Measurements from ENCODE around the gene TP53RK. TPM values are rescaled to one million over a fixed set of nuclear protein-coding genes. Genes with fewer than 3 reads are reported as not detected.

The TP53RK gene
- total RNA-seq, 1 donor: 21.0 TPM

GRCh38 chr20:46713957-46714834 lies 25.0 kb upstream of the TP53RK start:
- no peak for DNase-seq (ENCODE audit: insufficient read length, low spot score, missing footprints)
- Histone ChIP-seq H3K4me3 (ENCODE audit: insufficient read depth, low read length) (no peak overlapping the region), H3K36me3 (ENCODE audit: insufficient read depth, low read length) (peaks cover 5% of the 10 kb centered on the region), H3K4me1 (ENCODE audit: insufficient read depth, low read length) (peaks cover 24% of the 10 kb centered on the region), H3K9me3 (ENCODE audit: low read depth, low read length) (no peaks in the 10 kb centered on the region), H3K4me2 (ENCODE audit: insufficient read depth, low read length) (no peak overlapping the region), H3K79me2 (ENCODE audit: insufficient read depth, low read length) (peaks cover 37% of the 10 kb centered on the region), H3K27ac (ENCODE audit: low read depth, low read length) (no peak overlapping the region), H3K27me3 (ENCODE audit: insufficient read depth, low read length) (no peaks in the 10 kb centered on the region), H4K20me1 (ENCODE audit: insufficient read depth, low read length) (peaks cover 11% of the 10 kb centered on the region), H2AFZ (ENCODE audit: low read length) (no peak overlapping the region)
- no peak for TF ChIP-seq CTCF (IDR thresholded peaks at IDR 0.05; ENCODE audit: extremely low read depth, low read depth, low read length)

GRCh38 chr20:46712056-46712636 lies 22.9 kb upstream of the TP53RK start:
- no peak overlapping the region for H2AFZ ChIP-seq (ENCODE audit: low read length)
- H3K27me3 ChIP-seq (ENCODE audit: insufficient read depth, low read length): no peaks in the 10 kb centered on the region
- peaks cover 37% of the 10 kb centered on the region for H3K79me2 ChIP-seq (ENCODE audit: insufficient read depth, low read length)
- peaks cover 11% of the 10 kb centered on the region for H4K20me1 ChIP-seq (ENCODE audit: insufficient read depth, low read length)
- no peak for TF ChIP-seq CTCF (IDR thresholded peaks at IDR 0.05; ENCODE audit: extremely low read depth, low read depth, low read length)
- H3K4me2 ChIP-seq (ENCODE audit: insufficient read depth, low read length): no peak overlapping the region
- H3K36me3 ChIP-seq (ENCODE audit: insufficient read depth, low read length): peaks cover 3% of the 10 kb centered on the region
- no peak overlapping the region for H3K27ac ChIP-seq (ENCODE audit: low read depth, low read length)
- no peak overlapping the region for H3K4me3 ChIP-seq (ENCODE audit: insufficient read depth, low read length)
- no peak for DNase-seq (ENCODE audit: insufficient read length, low spot score, missing footprints)
- no peaks in the 10 kb centered on the region for H3K9me3 ChIP-seq (ENCODE audit: low read depth, low read length)
- peaks cover 26% of the 10 kb centered on the region for H3K4me1 ChIP-seq (ENCODE audit: insufficient read depth, low read length)

GRCh38 chr20:46710153-46710913 lies 21.1 kb upstream of the TP53RK start:
- no peak for DNase-seq (ENCODE audit: insufficient read length, low spot score, missing footprints)
- no peak for TF ChIP-seq CTCF (IDR thresholded peaks at IDR 0.05; ENCODE audit: extremely low read depth, low read depth, low read length)

More at GRCh38 chr20:46710153-46710913, 21.1 kb upstream of the TP53RK start:
- H4K20me1 ChIP-seq (ENCODE audit: insufficient read depth, low read length): peaks cover 5% of the 10 kb centered on the region
- H2AFZ ChIP-seq (ENCODE audit: low read length): peak overlapping the region; percentile 95
- peaks cover 3% of the 10 kb centered on the region for H3K36me3 ChIP-seq (ENCODE audit: insufficient read depth, low read length)
- H3K9me3 ChIP-seq (ENCODE audit: low read depth, low read length): no peaks in the 10 kb centered on the region
- H3K27ac ChIP-seq (ENCODE audit: low read depth, low read length): peak overlapping the region; percentile 54
- peaks cover 23% of the 10 kb centered on the region for H3K4me1 ChIP-seq (ENCODE audit: insufficient read depth, low read length)
- peak overlapping the region; percentile 93 for H3K4me2 ChIP-seq (ENCODE audit: insufficient read depth, low read length)
- no peaks in the 10 kb centered on the region for H3K27me3 ChIP-seq (ENCODE audit: insufficient read depth, low read length)
- peak overlapping the region; percentile 91 for H3K4me3 ChIP-seq (ENCODE audit: insufficient read depth, low read length)
- peaks cover 37% of the 10 kb centered on the region for H3K79me2 ChIP-seq (ENCODE audit: insufficient read depth, low read length)
